ENCODE results near the gene LMOD3.
A peak's percentile ranks its signal among the peaks of the same experiment; 100 is the strongest.

The LMOD3 gene

DNA sequence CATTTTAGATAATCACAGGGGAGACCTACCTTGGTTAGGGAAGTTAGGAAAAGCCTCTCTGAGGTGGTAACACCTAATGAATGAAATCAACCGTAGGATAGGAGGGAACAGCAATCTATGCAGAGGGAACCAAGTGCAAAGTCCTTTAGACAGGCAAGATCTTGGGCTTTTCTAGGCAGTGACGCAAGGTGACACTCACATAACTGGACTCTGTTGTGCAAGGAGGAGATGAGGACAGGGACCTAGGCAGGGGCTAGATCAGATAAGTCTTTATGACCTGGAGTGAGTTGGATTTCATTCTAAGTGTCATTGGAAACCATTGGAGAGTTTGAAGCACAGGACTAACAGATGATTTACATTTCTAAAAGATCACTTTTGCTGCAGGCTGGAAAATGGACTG is 4.6 kb upstream of the LMOD3 start:
- TF ChIP-seq, protein P1, sequence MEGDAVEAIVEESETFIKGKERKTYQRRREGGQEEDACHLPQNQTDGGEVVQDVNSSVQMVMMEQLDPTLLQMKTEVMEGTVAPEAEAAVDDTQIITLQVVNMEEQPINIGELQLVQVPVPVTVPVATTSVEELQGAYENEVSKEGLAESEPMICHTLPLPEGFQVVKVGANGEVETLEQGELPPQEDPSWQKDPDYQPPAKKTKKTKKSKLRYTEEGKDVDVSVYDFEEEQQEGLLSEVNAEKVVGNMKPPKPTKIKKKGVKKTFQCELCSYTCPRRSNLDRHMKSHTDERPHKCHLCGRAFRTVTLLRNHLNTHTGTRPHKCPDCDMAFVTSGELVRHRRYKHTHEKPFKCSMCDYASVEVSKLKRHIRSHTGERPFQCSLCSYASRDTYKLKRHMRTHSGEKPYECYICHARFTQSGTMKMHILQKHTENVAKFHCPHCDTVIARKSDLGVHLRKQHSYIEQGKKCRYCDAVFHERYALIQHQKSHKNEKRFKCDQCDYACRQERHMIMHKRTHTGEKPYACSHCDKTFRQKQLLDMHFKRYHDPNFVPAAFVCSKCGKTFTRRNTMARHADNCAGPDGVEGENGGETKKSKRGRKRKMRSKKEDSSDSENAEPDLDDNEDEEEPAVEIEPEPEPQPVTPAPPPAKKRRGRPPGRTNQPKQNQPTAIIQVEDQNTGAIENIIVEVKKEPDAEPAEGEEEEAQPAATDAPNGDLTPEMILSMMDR (IDR thresholded peaks at IDR 0.05), result no peak
- no peaks in the 10 kb centered on the region for H3K36me3 ChIP-seq
- no peaks in the 10 kb centered on the region for H3K27me3 ChIP-seq
- H3K27ac ChIP-seq, result no peak overlapping the region
- H3K9me3 ChIP-seq, result no peaks in the 10 kb centered on the region
- no peak overlapping the region for H3K4me3 ChIP-seq (ENCODE audit: low read depth in 1 of 2, low read length in 1 of 2)
- H3K4me1 ChIP-seq (ENCODE audit: control insufficient read depth in 1 of 2, insufficient read depth in 1 of 2, low read depth in 1 of 2, low read length in 1 of 2), result peaks cover 3 to 12% of the 10 kb centered on the region in 2 experiments

DNA sequence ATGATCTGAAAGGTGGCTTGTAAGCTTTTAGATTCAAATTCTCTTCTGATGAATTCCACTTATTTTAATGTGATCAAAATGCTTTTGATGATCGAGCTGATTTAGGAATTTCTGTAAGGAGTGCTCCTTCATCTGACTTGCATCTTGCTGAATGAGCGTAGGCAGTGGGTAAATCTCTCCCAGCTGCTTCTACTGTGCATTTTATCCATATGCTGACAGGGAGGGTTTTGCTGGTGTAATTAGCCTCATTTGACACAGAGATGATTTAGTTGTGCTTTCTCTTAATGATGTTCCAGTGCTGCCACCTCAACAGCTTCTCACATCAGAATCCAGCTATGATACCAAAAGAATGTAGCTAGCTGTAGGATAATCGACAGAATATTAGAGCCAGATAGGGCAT is 3.8 kb upstream of the LMOD3 start:
- Histone ChIP-seq H3K4me3 (ENCODE audit: low read depth in 1 of 2, low read length in 1 of 2) (no peak overlapping the region), H3K27ac (no peak overlapping the region), H3K36me3 (no peaks in the 10 kb centered on the region), H3K4me1 (ENCODE audit: control insufficient read depth in 1 of 2, insufficient read depth in 1 of 2, low read depth in 1 of 2, low read length in 1 of 2) (peaks cover 3 to 19% of the 10 kb centered on the region in 2 experiments), H3K27me3 (no peaks in the 10 kb centered on the region), H3K9me3 (no peaks in the 10 kb centered on the region)
- TF ChIP-seq, protein P1 (IDR thresholded peaks at IDR 0.05), result no peak

DNA sequence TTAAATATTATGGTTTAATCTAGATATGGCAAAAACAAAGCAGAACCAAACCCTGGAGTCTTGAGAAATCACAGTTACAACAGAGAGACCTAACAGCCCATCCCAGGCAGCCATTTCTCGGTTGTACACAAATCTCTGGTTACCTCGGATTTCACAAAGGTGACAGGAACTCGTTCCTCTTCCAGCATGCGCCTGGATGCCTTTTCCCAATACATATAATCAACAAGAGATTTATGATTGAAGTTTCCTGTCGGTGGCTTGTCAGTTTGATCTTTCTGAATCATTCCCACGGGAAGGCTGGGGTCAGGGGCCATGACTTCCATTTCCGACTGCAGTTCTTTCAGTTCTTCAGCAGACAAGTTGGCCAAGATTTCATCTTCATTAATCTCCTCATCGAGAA is 445 bp downstream of the LMOD3 start:
- Histone ChIP-seq H3K36me3 (no peaks in the 10 kb centered on the region), H3K27ac (no peak overlapping the region), H3K27me3 (no peaks in the 10 kb centered on the region), H3K4me3 (ENCODE audit: low read depth in 1 of 2, low read length in 1 of 2) (no peak overlapping the region), H3K9me3 (no peaks in the 10 kb centered on the region), H3K4me1 (ENCODE audit: control insufficient read depth in 1 of 2, insufficient read depth in 1 of 2, low read depth in 1 of 2, low read length in 1 of 2) (peaks cover 0 to 14% of the 10 kb centered on the region in 2 experiments)
- TF ChIP-seq, protein P1 (IDR thresholded peaks at IDR 0.05), result no peak

DNA sequence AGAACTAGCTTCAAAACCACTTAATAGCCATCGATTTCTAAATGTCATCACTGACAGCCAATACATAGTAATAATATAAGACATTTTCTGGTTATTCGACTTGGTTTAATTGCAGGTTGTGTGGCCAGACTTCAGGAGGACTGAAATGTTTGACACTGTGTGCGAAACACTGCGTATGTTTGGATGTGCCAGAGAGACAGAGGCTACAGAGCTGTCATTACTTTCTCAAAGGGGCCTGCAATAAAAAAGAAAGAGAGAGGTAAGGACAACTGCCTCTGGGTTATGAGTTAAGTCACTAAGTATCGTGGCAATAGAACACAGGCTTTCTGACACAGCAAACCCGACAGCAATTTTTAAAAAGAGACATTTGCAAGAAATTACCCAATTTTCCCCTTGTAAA is 882 bp downstream of the LMOD3 start:
- Histone ChIP-seq H3K27me3 (no peaks in the 10 kb centered on the region), H3K27ac (no peak overlapping the region), H3K4me1 (ENCODE audit: control insufficient read depth in 1 of 2, insufficient read depth in 1 of 2, low read depth in 1 of 2, low read length in 1 of 2) (peaks cover 0 to 10% of the 10 kb centered on the region in 2 experiments), H3K36me3 (no peaks in the 10 kb centered on the region), H3K9me3 (no peaks in the 10 kb centered on the region), H3K4me3 (ENCODE audit: low read depth in 1 of 2, low read length in 1 of 2) (no peak overlapping the region)
- TF ChIP-seq, protein P1 (IDR thresholded peaks at IDR 0.05), result no peak

DNA sequence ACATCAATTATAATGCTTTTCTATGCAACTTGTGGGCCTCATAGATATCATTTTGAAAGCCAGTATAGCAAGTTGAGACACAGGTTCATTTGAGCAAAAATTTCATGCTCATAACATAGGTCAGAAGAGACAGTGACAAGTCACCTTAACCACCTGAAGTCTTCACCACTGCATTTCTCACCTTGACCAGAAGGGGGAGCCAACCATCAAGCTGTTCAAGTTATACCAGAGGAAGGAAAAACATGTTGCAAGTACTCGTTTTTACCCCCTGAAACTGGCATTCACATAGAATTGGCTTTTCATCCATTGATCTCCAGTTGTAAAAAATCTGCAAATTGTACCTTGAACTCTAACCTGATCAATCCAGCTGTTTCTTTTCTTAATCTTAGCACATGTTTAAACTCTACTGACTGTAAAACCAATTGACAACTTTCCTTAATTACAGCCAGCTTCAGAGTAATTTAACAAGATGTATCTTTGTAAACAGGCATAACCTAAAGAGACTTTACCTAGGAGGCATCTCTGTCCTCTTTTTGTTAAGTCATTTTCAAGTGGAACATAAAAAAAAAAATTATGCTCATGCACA is 1.4 kb downstream of the LMOD3 start:
- H3K4me1 ChIP-seq (ENCODE audit: control insufficient read depth in 1 of 2, insufficient read depth in 1 of 2, low read depth in 1 of 2, low read length in 1 of 2), result peaks cover 0 to 10% of the 10 kb centered on the region in 2 experiments
- TF ChIP-seq, protein P1 (IDR thresholded peaks at IDR 0.05), result peak; percentile 91
- no peaks in the 10 kb centered on the region for H3K36me3 ChIP-seq
- H3K27ac ChIP-seq, result no peak overlapping the region
- H3K27me3 ChIP-seq, result no peaks in the 10 kb centered on the region
- no peak overlapping the region for H3K4me3 ChIP-seq (ENCODE audit: low read depth in 1 of 2, low read length in 1 of 2)
- H3K9me3 ChIP-seq, result no peaks in the 10 kb centered on the region

Measured in neutrophil (primary cell).